NT2/D1 (cell line): ENCODE measurements around the gene GALK2.

Experiments used
- DNase-seq: peaks from one replicate; pipeline ENCODE4 v3.0.0-alpha.2; 2011; ENCODE audit warnings: low read depth, low spot score
- H3K27me3 ChIP-seq: 2 replicates; pipeline ENCODE4 v1.6.0; 2011; ENCODE audit warnings: mild to moderate bottlenecking; ENCODE audit not compliant: insufficient read length, insufficient read depth
- H3K36me3 ChIP-seq: 2 replicates; pipeline ENCODE4 v1.6.1; 2011; ENCODE audit warnings: mild to moderate bottlenecking, low read length, mixed read lengths; ENCODE audit not compliant: insufficient read depth, insufficient read length
- H3K4me1 ChIP-seq: 2 replicates; pipeline ENCODE4 v1.5.1; 2011; ENCODE audit not compliant: insufficient read depth, insufficient read length
- H3K4me3 ChIP-seq: 2 replicates; pipeline ENCODE4 v1.5.1; 2011; ENCODE audit warnings: low read depth; ENCODE audit not compliant: insufficient read length
- H3K9ac ChIP-seq: 2 replicates; pipeline ENCODE4 v1.6.0; 2011; ENCODE audit warnings: low read depth; ENCODE audit not compliant: insufficient read length
- H3K9me3 ChIP-seq: 2 replicates; pipeline ENCODE4 v1.5.1; 2011; ENCODE audit warnings: mild to moderate bottlenecking, low read length; ENCODE audit not compliant: insufficient read depth
- SUZ12 ChIP-seq: IDR thresholded peaks from 2 replicates; pipeline ENCODE4 v1.6.1; 2011; ENCODE audit not compliant: insufficient read length, insufficient read depth; ENCODE audit errors: extremely low read depth
- YY1 ChIP-seq: IDR thresholded peaks from 2 replicates; pipeline ENCODE4 v1.6.1; 2011; ENCODE audit not compliant: insufficient read length, insufficient read depth
- ZNF274 ChIP-seq: IDR thresholded peaks from 2 replicates; pipeline ENCODE4 v1.6.1; 2011; ENCODE audit warnings: mild to moderate bottlenecking, low read depth, low read length

GALK2 gene

GRCh38 chr15:49169880-49170597 is at the start of gene GALK2:
GALK2 (plus strand) TSS chr15:49170247; CDS start chr15:49170323, 76 bp downstream.
- no peaks in the 10 kb centered on the region for H3K36me3 ChIP-seq
- TF ChIP-seq YY1 (no peak), ZNF274 (no peak), SUZ12 (no peak)
- peak; percentile 66 for DNase-seq
- H3K4me1 ChIP-seq = no peaks in the 10 kb centered on the region
- H3K27me3 ChIP-seq = peaks cover 5% of the 10 kb centered on the region
- H3K9me3 ChIP-seq = no peaks in the 10 kb centered on the region
- H3K9ac ChIP-seq = peak within 1 kb of the TSS; percentile 79
- H3K4me3 ChIP-seq = peak within 1 kb of the TSS; percentile 62

- no peak overlapping the region for H3K9ac ChIP-seq
- DNase-seq = no peak
- no peaks in the 10 kb centered on the region for H3K4me1 ChIP-seq
- H3K27me3 ChIP-seq = no peaks in the 10 kb centered on the region
- H3K9me3 ChIP-seq = no peaks in the 10 kb centered on the region
- H3K4me3 ChIP-seq = no peak overlapping the region
- no peaks in the 10 kb centered on the region for H3K36me3 ChIP-seq
- TF ChIP-seq SUZ12 = no peak
- TF ChIP-seq YY1 = no peak
- no peak for TF ChIP-seq ZNF274
These were observed 49.2 kb upstream of the GALK2 start for GRCh38 chr15:49120832-49121231.

- Histone ChIP-seq H3K9me3 (no peaks in the 10 kb centered on the region), H3K9ac (no peak overlapping the region), H3K27me3 (no peaks in the 10 kb centered on the region), H3K4me3 (no peak overlapping the region), H3K36me3 (no peaks in the 10 kb centered on the region), H3K4me1 (no peaks in the 10 kb centered on the region)
- no peak for TF ChIP-seq YY1
- no peak for TF ChIP-seq ZNF274
- TF ChIP-seq SUZ12 = no peak
- no peak for DNase-seq
These were observed 48.1 kb upstream of the GALK2 start for GRCh38 chr15:49121901-49122300.

GRCh38 chr15:49122541-49123062 is 47.4 kb upstream of the GALK2 start:
- Histone ChIP-seq H3K4me1 (no peaks in the 10 kb centered on the region), H3K9ac (no peak overlapping the region), H3K36me3 (peaks cover 5% of the 10 kb centered on the region), H3K27me3 (no peaks in the 10 kb centered on the region), H3K9me3 (no peaks in the 10 kb centered on the region), H3K4me3 (no peak overlapping the region)
- no peak for DNase-seq
- TF ChIP-seq SUZ12 (no peak), ZNF274 (no peak), YY1 (no peak)

- TF ChIP-seq ZNF274 (no peak), SUZ12 (no peak), YY1 (no peak)
- Histone ChIP-seq H3K36me3 (peaks cover 20% of the 10 kb centered on the region), H3K9me3 (no peaks in the 10 kb centered on the region), H3K9ac (no peak overlapping the region), H3K4me1 (no peaks in the 10 kb centered on the region), H3K27me3 (no peaks in the 10 kb centered on the region), H3K4me3 (no peak overlapping the region)
- DNase-seq = no peak
These were observed 45.7 kb upstream of the GALK2 start for GRCh38 chr15:49124371-49124770.

GRCh38 chr15:49131403-49131802 is 38.6 kb upstream of the GALK2 start:
- DNase-seq = no peak
- no peak overlapping the region for H3K4me3 ChIP-seq
- TF ChIP-seq ZNF274 (no peak), SUZ12 (no peak), YY1 (no peak)
- H3K36me3 ChIP-seq = peaks cover 79% of the 10 kb centered on the region
- no peaks in the 10 kb centered on the region for H3K9me3 ChIP-seq
- H3K27me3 ChIP-seq = no peaks in the 10 kb centered on the region
- no peaks in the 10 kb centered on the region for H3K4me1 ChIP-seq
- H3K9ac ChIP-seq = no peak overlapping the region

- no peaks in the 10 kb centered on the region for H3K9me3 ChIP-seq
- TF ChIP-seq ZNF274 (no peak), SUZ12 (no peak), YY1 (no peak)
- no peak overlapping the region for H3K9ac ChIP-seq
- H3K36me3 ChIP-seq = peaks cover 81% of the 10 kb centered on the region
- no peaks in the 10 kb centered on the region for H3K27me3 ChIP-seq
- no peak overlapping the region for H3K4me3 ChIP-seq
- no peak for DNase-seq
- H3K4me1 ChIP-seq = no peaks in the 10 kb centered on the region
These were observed 35.2 kb upstream of the GALK2 start for GRCh38 chr15:49134683-49135341.
